ENCODE results near the gene METTL1. TPM values are rescaled to one million over a fixed set of nuclear protein-coding genes. Genes with fewer than 3 reads are reported as not detected.

METTL1 gene
- total RNA-seq, 1 donor from 2014 or later = 3.6 TPM

DNA sequence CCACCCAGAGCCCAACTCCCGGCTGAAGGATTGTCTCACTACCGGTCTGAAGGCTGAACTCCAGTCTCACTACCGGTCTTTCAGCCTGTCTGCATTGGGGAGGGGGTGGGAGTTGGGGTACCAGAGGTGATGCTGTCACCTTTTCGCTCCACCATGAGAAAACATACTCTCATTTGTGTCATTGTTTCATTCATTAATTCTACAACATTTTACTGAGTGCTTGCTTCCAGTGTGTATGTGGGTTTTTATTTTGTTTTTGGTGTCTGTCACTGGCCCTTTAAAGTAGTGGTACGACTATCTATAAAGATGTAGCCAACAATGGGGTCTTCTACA, 19.3 kb downstream of the METTL1 start:
- no peak for DNase-seq

DNA sequence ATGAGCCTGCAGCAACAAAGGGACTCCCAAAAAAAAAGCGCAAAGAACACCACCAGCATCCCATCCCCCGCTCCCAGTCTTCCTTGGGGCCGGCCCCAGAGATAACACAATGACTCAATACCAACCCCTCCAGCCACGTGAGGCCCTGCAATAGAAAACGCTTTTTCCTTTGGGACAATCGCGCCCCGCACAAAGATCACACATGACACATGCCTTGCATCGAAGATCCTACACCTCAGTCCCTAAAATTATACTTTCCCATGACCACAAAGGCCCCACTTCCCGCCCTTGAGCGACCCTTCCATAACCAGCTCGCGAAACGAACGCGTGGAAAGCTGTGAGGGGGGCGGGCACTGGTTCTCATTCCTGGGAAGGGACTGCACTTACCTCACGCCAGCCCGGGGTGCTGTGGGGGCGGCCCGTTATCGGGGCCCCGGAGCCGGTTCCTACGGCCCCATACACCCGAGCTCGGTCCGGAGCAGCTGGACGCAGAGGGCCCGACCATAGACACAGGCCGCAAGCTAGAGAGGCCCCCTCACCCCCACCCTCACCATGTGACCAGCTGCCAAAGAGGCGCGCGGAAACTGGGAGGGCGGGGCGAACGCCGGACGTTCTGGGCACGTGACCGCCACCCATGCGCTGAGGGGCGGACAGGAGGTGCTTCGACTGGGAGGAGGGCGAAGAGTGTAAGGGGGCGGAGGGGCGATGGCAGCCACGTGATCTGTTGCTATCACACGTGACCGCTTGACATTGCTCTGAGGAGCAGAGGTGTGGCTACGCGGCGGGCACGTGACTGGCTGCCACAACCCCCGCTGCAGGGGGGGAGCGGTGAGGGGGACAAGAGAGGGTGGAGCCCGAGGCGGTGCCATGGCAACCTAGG, 19.9 kb downstream of the METTL1 start, which contains the start of gene CDK4:
Gene CDK4, minus strand, starts transcription at position 523 of the 880 bp plus-strand sequence. CDS start 593 bp downstream, outside the sequence.
- DNase-seq = peak; percentile 100

GRCh38 chr12:57751432-57751787, 20.5 kb downstream of the METTL1 start:
- no peak for DNase-seq

GRCh38 chr12:57750561-57751431, 21.1 kb downstream of the METTL1 start:
- DNase-seq = no peak

DNA sequence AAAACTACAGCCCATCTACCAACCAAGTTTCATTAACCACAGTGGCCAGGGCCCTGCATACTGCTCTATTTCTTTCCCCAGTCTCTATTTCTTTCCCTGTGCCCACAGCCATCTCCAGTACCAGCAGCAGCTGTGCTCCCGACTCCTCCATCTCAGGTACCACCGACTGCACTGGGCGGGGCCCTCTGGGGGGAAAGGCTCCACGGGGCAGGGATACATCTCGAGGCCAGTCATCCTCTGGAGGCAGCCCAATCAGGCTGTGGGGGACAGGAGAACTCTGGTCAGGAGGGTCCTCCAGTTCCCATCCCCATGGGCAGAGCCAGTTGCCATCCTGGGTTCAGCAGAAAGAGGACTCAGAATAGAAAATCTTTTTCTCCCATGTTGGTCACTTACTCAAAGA, 22.8 kb downstream of the METTL1 start:
- DNase-seq = no peak

DNA sequence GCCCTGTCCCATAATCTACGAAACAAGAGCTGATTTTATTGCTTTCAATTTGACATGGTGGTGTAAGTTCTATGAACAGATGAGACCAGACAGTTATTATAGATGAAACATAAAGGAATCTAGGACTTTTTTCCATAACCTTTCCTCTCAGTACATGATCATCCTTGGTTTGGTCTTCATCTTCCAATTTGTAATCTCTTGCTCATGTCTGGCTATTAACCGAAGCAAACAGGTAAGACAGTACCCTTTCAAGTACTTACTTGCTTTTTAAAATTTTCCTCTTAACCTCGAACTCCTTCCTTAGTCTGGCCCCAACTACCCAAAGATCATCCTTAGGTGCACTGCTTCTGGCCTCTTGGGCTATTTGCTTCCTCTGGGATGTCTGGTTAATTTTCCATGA, 25.9 kb downstream of the METTL1 start:
- DNase-seq = no peak

GRCh38 chr12:57745485-57745881, 26.4 kb downstream of the METTL1 start:
- no peak for DNase-seq

DNA sequence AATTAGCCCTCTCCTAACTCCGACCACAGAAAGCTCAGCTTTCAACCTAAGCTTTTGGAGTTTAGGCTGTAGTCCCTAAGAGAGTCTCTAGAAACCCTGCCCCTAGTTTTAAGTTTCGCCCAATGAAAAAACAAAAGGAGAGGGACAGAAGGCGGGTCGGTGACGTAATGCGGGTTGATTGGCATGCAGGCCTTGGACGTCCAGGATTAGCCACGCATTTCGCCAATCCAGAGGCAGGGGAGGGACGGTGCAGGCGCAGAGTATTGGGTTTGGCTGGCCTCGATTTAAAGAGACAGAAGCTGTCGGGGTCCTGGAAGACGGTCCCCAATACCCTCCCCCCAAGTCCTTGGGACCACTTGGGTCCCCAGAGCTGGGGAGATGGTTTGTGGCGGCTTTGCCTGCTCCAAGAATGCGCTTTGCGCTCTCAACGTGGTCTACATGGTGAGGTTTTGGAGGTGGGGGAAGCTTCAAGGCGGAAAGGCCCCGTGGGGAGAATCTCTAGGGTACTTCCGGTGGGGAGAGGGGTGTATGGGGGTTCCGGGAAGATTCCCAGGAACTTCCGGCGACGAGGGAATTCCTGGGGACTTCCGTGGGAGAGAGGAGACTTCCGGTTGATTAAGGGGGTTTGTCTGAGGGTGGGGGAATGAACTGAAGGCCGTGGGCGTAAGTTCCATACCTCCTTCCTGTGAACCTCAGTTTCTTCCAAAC, 27.0 kb downstream of the METTL1 start, which contains the start of gene TSPAN31:
Gene TSPAN31, plus strand, starts transcription at position 263 of the 708 bp plus-strand sequence. Its CDS starts 116 bp downstream, at position 379.
- peak; percentile 99 for DNase-seq

- DNase-seq = no peak
Measured at GRCh38 chr12:57744194-57744776, 27.6 kb downstream of the METTL1 start.

DNA sequence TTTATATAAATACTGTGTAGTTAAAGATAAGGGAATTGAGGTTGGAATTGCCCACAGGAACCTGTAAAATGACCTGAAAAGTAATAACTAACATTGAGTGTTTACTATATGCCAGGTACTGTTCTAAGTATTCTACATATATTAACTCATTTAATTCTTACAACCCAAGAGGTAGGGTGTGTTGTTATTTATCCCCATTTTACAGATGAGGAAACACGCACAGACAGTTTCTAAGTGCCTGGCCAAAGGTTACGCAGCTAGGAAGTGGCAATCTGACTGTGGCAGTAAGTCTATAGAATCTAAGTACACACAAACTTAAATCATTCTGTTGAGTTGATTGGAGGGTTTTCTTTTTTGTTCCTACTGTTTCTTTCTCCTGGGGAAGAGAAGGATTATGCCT, 28.1 kb downstream of the METTL1 start:
- DNase-seq = no peak

GRCh38 chr12:57741844-57742738, 29.8 kb downstream of the METTL1 start:
- DNase-seq = no peak

DNA sequence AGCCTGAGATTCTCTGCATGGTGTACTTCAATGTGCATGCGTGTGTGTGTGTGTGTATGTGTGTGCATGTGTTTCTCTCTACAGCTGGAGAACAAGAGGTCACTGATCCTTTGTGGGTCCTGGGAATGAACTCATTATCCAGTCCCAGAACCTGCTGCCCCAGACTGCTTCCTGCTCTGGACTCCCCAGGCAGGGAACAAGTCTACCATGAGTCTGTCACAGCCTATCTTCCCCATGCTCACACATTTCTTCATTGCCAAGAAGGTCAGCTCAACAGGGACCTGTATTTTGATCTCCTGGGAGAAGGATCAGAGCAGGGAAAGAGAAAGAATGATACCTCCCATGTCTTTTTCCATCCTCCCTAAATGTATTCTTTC, 30.5 kb downstream of the METTL1 start:
- no peak for DNase-seq

- peak; percentile 49 for DNase-seq
Measured at GRCh38 chr12:57740656-57741412, 31.1 kb downstream of the METTL1 start.

GRCh38 chr12:57739914-57740538, 31.9 kb downstream of the METTL1 start:
- DNase-seq = no peak

GRCh38 chr12:57739387-57739786, 32.5 kb downstream of the METTL1 start:
- DNase-seq = no peak

DNA sequence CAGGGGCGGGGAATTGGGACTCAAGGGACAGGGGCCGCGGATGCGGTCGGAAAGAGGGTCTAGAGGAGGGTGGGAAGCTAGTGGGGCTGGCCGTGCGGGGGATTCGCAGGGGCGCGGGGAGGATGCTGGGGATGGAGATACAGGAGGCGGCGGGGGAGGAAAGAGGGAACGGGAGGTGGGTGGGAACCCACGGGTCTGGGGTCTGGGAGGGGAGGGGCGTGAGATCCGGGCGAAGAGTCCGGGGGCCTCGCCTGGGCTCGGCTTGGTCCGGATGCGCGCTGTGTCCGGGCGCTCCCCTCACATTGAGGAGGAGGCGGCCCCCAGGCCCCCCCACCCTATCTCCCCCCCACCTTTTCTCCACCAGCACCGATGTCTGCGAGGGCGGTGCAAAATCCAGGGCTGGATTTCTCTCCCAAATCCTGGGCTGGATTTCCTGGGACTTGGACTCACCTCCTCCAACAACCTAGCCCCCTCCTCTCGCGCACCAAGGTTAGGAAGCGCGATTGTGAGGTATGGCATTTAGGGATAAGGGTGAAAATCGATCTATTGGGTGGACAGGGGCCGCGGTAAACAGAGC, 33.2 kb downstream of the METTL1 start, which contains the start of gene AGAP2:
Gene AGAP2, minus strand, starts transcription at position 82 of the 577 bp plus-strand sequence. CDS start 496 bp downstream, outside the sequence.
- DNase-seq = no peak

DNA sequence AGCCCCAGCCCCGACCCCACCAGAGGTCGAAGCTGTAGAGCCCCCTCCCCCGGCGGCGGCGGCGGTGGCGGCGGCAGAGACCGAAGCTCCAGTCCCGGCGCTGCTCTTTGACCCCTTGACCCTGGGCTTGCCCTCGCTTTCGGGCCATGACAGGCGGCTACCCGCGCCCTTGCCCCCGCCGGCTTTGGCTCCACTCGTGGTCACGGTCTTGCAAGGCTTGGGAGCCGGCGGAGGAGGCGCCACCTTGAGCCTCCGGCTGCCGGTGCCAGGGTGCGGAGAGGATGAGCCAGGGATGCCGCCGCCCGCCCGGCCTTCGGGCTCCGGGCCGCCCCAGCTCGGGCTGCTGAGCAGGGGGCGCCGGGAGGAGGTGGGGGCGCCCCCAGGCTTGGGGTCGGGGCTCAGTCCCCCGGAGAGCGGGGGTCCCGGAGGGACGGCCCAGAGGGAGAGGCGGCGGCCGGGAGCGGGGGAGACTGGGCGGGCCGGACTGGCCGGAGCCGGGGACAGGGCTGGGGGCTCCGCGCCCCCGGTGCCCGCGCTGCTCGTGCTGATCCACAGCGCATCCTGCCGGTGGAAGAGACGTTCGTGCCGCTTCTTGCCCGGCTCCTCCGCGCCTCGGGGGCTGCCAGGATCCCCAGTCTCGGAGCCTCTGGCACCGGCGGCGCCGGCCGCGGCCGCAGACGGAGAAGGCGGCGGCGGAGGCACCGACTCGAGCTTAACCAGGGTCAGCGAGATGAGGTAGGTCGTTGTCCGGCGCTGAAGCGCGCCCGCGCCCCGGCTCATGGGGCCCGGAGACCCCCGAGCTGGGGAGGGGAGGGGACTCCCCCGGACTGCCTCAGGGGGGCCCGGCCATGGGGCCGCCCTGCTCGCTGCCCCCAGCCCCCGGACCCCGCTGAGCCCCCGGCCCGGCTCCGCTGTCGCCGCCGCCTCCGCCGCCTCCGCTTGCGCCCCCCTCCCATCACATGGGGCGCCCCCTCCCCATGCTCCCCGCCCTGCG, 34.1 kb downstream of the METTL1 start:
- DNase-seq = peak; percentile 25

DNA sequence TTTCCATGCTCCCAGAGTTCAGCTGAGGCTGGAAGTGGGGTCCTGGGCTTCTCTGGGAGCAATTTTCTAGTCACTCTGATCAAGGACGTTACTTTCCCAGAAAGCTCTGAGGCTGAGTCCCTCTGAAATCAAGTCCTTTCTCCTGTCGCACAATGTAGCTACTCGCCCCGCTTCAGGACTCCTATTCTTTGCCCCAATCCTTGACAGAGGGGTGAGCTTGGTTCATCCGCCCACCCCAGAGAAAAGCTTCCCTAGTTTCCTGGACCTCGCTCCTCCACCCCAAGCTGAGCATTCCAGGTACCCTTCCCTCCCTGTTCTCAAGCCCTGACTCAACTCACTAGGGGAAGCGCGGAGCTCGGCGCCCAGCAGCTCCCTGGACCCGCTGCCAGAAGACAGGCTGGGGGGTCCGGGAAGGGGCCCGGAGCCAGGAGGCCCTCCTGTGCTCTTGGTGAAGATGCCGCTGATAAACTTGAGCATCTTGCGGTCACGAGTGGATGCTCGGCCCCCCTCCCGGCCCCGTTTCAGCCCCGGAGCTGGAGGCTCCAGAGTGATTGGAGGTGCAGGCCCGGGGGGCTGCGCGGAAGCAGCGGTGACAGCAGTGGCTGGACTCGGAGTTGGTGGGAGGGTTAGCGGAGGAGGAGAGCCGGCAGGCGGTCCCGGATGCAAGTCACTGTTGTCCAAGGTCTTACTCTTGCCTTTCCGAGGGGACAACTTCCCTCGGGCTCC, 35.0 kb downstream of the METTL1 start:
- DNase-seq = no peak

All from dermis blood vessel endothelial cell (primary cell).